K562 (cell line): Measurements from ENCODE around the gene ANO10. TPM values are rescaled to one million over a fixed set of nuclear protein-coding genes. Genes with fewer than 3 reads are reported as not detected.

Source experiments
- ATAC-seq: fragments of 200-7000 bp; cut with Tn5 transposase; 3 replicates; pipeline ENCODE4 v1.9.1; 2020; ENCODE audit warnings: moderate library complexity
- BruUV-seq: library from RNA; stranded (reverse); fragments of 400-500 nt; replicated peaks from 2 replicates; lab custom pipeline; 2021; lab: Mats Ljungman, UMichigan
- CTCF ChIA-PET: fragments of 300-600 bp; formaldehyde crosslinking; extraction: SDS; loops from one replicate; lab custom pipeline; 2021; ENCODE audit warnings: low intra/inter-chr PET ratio; lab: Yijun Ruan, JAX
- POLR2A ChIA-PET: fragments of 300-600, 350-650 bp; sonication (Branson Sonifier 250); formaldehyde crosslinking; extraction: SDS; loops from one replicate; lab custom pipeline; 2021; ENCODE audit warnings: antibody characterized with exemption, inconsistent platforms; lab: Yijun Ruan, JAX
- DNase-seq, 4 experiments: peaks; one replicate each; pipeline versions ENCODE4 v3.0.0 to v3.0.0-alpha.2; 2011 to 2018; ENCODE audit warnings: low spot score in 3 of 4, mixed read lengths in 3 of 4; ENCODE audit errors: extremely low read depth in 1 of 4
- FAIRE-seq: peaks from 2 replicates; lab custom pipeline; 2011; peaks lifted over from hg19 to GRCh38; lab: Jason Lieb, UNC
- H2AFZ ChIP-seq: 2 replicates; pipeline ENCODE4 v1.6.0; 2011; ENCODE audit warnings: low read depth, low read length, control low read depth, inconsistent platforms
- H3K27ac ChIP-seq: fragments of 200-600 bp; 3 replicates; pipeline ENCODE4 v1.8.0; 2011; ENCODE audit warnings: low read depth, mild to moderate bottlenecking, control low read depth, inconsistent platforms, low read length, moderate library complexity, mixed read lengths; ENCODE audit errors: extremely low read depth
- H3K27me3 ChIP-seq, 2 experiments: fragments of 300-600 bp in 1 of 2; 2 replicates in 1 of 2; 3 replicates in 1 of 2; pipeline versions ENCODE4 v1.6.0 to v1.8.0; 2011; ENCODE audit warnings: inconsistent platforms in 2 of 2, low read length in 2 of 2, mild to moderate bottlenecking in 1 of 2, mixed read lengths in 1 of 2, moderate library complexity in 1 of 2; ENCODE audit not compliant: control insufficient read depth in 2 of 2, insufficient read depth in 2 of 2
- H3K36me3 ChIP-seq: fragments of 300-600 bp; 3 replicates; pipeline ENCODE4 v1.8.0; 2011; ENCODE audit warnings: mild to moderate bottlenecking, low read length, inconsistent platforms; ENCODE audit not compliant: control insufficient read depth, insufficient read depth
- H3K4me1 ChIP-seq, 2 experiments: fragments of 200-600 bp in 1 of 2; replicated peaks in 1 of 2; 2 replicates in 1 of 2; 3 replicates in 1 of 2; pipeline versions ENCODE4 v1.5.1 to v1.8.0; 2011; ENCODE audit warnings: inconsistent platforms in 2 of 2, low read length in 2 of 2, mild to moderate bottlenecking in 1 of 2, mixed read lengths in 1 of 2, moderate library complexity in 1 of 2; ENCODE audit not compliant: control insufficient read depth in 2 of 2, insufficient read depth in 2 of 2
- H3K4me2 ChIP-seq: 2 replicates; pipeline ENCODE4 v1.6.1; 2011; ENCODE audit warnings: low read length, control low read depth, inconsistent platforms, mixed read lengths; ENCODE audit not compliant: insufficient read depth
- H3K4me3 ChIP-seq: fragments of 200-600 bp; sonication (generic), shearing (Covaris generic); 2 replicates; pipeline ENCODE4 v1.5.1; 2016; ENCODE audit warnings: control low read depth, inconsistent platforms
- H3K79me2 ChIP-seq: fragments of 200-600 bp; 3 replicates; pipeline ENCODE4 v1.8.0; 2011; ENCODE audit warnings: low read length, inconsistent platforms; ENCODE audit not compliant: control insufficient read depth, insufficient read depth
- H3K9ac ChIP-seq, 2 experiments: 2 replicates each; pipeline versions ENCODE4 v1.6.0 to v1.6.1; 2011; ENCODE audit warnings: low read depth in 2 of 2, low read length in 2 of 2, control low read depth in 1 of 2, inconsistent platforms in 1 of 2, mild to moderate bottlenecking in 1 of 2, mixed read lengths in 1 of 2; ENCODE audit not compliant: insufficient read depth in 1 of 2
- H3K9me1 ChIP-seq: one replicate; pipeline ENCODE4 v1.6.0; 2011; ENCODE audit warnings: inconsistent platforms, mild to moderate bottlenecking, low read length, moderate library complexity; ENCODE audit not compliant: control insufficient read depth, insufficient read depth
- H3K9me3 ChIP-seq: replicated peaks from 2 replicates; pipeline ENCODE4 v1.5.1; 2011; ENCODE audit warnings: low read depth, low read length, inconsistent platforms; ENCODE audit not compliant: control insufficient read depth, insufficient read depth
- H4K20me1 ChIP-seq: replicated peaks from 2 replicates; pipeline ENCODE4 v1.6.1; 2011; ENCODE audit warnings: low read length, inconsistent platforms, mixed read lengths; ENCODE audit not compliant: control insufficient read depth, insufficient read depth
- ADNP ChIP-seq: fragments of 200-800 bp; sonication (Bioruptor generic); IDR thresholded peaks from 2 replicates; pipeline ENCODE4 v1.6.1; 2016; ENCODE audit warnings: missing genetic modification characterization, missing compliant biosample characterization
- EHMT2 ChIP-seq: fragments of 450-650 bp; IDR thresholded peaks from 2 replicates; pipeline ENCODE4 v1.6.1; 2018; ENCODE audit warnings: antibody characterized with exemption
- ETV5 ChIP-seq: sonication (generic); formaldehyde crosslinking; IDR thresholded peaks from 2 replicates; pipeline ENCODE4 v1.4.0; 2020; ENCODE audit warnings: low read depth, mild to moderate bottlenecking, missing genetic modification reagents
- FOS ChIP-seq: IDR thresholded peaks from 3 replicates; pipeline ENCODE4 v1.6.1; 2011; ENCODE audit not compliant: insufficient read length; ENCODE audit errors: extremely low read depth
- RAD21 ChIP-seq, 2 experiments: fragments of 250-450 bp in 1 of 2; fragments of 450-650 bp in 1 of 2; sonication (Bioruptor Pico) in 1 of 2; formaldehyde crosslinking in 1 of 2; IDR thresholded peaks in 1 of 2; conservative IDR thresholded peaks in 1 of 2; 2 replicates each; pipeline versions ENCODE4 v1.4.0 to v1.8.0; 2020 to 2022; ENCODE audit warnings: mild to moderate bottlenecking in 2 of 2, moderate library complexity in 1 of 2
- RHOXF2B ChIP-seq: fragments of 250-450 bp; sonication (Bioruptor Pico); conservative IDR thresholded peaks from 2 replicates; pipeline ENCODE4 v1.5.1; 2021
- SMC3 ChIP-seq: conservative IDR thresholded peaks from 2 replicates; pipeline ENCODE4 v1.6.1; 2011; ENCODE audit warnings: low read depth, low read length, improper control_type of control experiment; ENCODE audit not compliant: insufficient read depth
- TCF7L2 ChIP-seq: fragments of 150-350 bp; IDR thresholded peaks from 2 replicates; pipeline ENCODE4 v1.6.1; 2016; ENCODE audit warnings: low read depth, mild to moderate bottlenecking, low read length, moderate library complexity
- WGBS: fragments of 100-300 bp; shearing (Covaris generic); methylation state at CpG from one replicate; pipeline ENCODE4 v1.1.6; 2016; ENCODE audit warnings: low coverage, mixed read lengths; ENCODE audit not compliant: insufficient coverage; ENCODE audit errors: missing lambda C conversion rate; 5-methylcytosine and 5-hydroxymethylcytosine counted together
- in situ Hi-C: fragments of 300-500 bp; cut with MboI; formaldehyde crosslinking; loops from 4 replicates; pipeline ENCODE4 v1.15.0; 2018; ENCODE audit warnings: inconsistent platforms, mixed read lengths
- intact Hi-C: fragments of 100-400 bp; cut with micrococcal nuclease; formaldehyde crosslinking; loops from 2 replicates; pipeline ENCODE4 v1.14.2; 2022
- polyA plus RNA-seq, 8 experiments: library from polyadenylated mRNA; depleted of rRNA in 4 of 8; stranded (reverse) in 5 of 8; unstranded in 3 of 8; fragments of >200 nt; fragmentation: Nextera tagmentation in 2 of 8; fragmentation: Illumina TruSeq in 1 of 8; extraction: Ambion mirVana in 2 of 8; extraction: Trizol in 1 of 8; gene quantifications; 2 replicates each; pipeline versions ENCODE4 v1.2.1 to v1.2.3, GENCODE V29; 2011 to 2014; ENCODE audit warnings: inconsistent platforms in 1 of 8, missing spikeins in 1 of 8
- total RNA-seq, 7 experiments: library from RNA; depleted of rRNA in 6 of 7; stranded (reverse); fragments of >200 nt in 6 of 7; fragmentation: Illumina TruSeq in 2 of 7; extraction: Trizol in 2 of 7; gene quantifications; 2 replicates each; pipeline versions ENCODE4 v1.2.1 to v1.2.3, GENCODE V29; 2011 to 2021; ENCODE audit warnings: low replicate concordance in 1 of 7
- TF ChIP-seq, protein P1 (sequence below), 2 experiments: fragments of 450-650 bp; formaldehyde crosslinking in 1 of 2; IDR thresholded peaks; 2 replicates each; pipeline versions ENCODE4 v1.4.0 to v1.6.1; 2014 to 2020; ENCODE audit warnings: mild to moderate bottlenecking in 2 of 2, borderline replicate concordance in 1 of 2, low read depth in 1 of 2
- TF ChIP-seq, protein P2 (sequence below), 3 experiments: IDR thresholded peaks in 2 of 3; conservative IDR thresholded peaks in 1 of 3; 2 replicates each; pipeline ENCODE4 v1.5.1; 2011 to 2012; ENCODE audit warnings: low read length in 3 of 3, mild to moderate bottlenecking in 3 of 3, control low read depth in 2 of 3, improper control_type of control experiment in 1 of 3, inconsistent platforms in 1 of 3, low read depth in 1 of 3, mixed read lengths in 1 of 3, moderate library complexity in 1 of 3; ENCODE audit not compliant: insufficient read depth in 2 of 3

ANO10 gene
- total and polyA plus RNA-seq, 9 of the 15 experiments (the other 6 are each of a cell fraction or from before 2014, with no cell fraction given), result 6.4 to 46.0 (median 32.3) TPM

DNA sequence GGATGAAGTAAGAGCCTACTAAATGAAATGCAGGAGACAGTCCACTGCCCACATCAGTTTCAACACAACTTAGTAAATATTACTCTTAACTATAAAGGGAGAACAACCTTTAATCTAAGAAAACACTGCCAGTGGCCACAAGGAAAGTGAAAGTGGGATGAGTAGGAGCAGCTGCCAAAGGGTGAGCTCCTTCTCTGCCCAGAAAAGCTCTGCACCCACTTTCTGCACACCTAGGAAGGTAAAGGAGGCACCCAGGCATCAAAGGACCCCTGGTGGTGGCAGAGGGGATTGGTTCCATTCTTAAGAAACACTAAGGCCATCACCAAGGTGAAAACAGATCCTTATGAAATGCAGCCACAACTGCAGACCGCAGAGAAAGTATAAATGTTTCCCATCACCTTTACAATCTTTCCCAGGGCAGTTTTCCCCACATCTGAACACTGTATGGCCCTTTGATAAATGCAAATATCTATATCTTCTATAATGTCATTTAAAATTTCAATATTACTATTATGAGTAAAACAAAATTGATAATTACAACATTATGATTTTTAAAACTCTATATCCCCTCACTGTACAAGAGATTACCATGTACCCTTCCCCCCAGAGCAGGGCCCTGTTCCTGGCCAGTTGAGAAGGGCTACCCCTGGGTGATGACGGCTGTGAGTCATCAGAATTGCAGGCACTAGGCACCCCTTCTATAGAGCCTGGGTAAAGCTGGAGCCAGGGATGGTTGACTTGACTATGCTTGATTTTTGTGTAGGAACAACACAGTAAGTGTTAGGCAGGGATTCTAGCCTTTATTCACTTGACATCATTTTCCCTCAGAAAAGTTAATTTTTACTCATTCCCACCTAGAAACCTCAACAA lies 243.5 kb downstream of the ANO10 start:
- Histone ChIP-seq H3K79me2 (no peaks in the 10 kb centered on the region), H3K4me1 (no peaks in the 10 kb centered on the region), H3K27ac (no peak overlapping the region), H3K27me3 (no peaks in the 10 kb centered on the region), H3K4me3 (no peak overlapping the region), H3K4me2 (no peak overlapping the region), H3K36me3 (no peaks in the 10 kb centered on the region), H3K9me1 (no peaks in the 10 kb centered on the region), H3K9ac (no peak overlapping the region), H3K9me3 (no peaks in the 10 kb centered on the region), H4K20me1 (peaks cover 8% of the 10 kb centered on the region; the same call in 1 of the 2 replicates), H2AFZ (no peak overlapping the region)
- CTCF ChIA-PET, result interaction anchor here (1.1 kb wide), 1 partner anchor 216 kb away, joined by 4 read pairs; no protein-coding TSS in a partner anchor
- peak; percentile 71 for FAIRE-seq
- WGBS, result 21% methylated on average over 2 of the region's 2 CpGs
- intact Hi-C loops (loop anchor here (2.0 to 5.0 kb wide), 2 partner anchors 156 to 416 kb away; no protein-coding TSS in a partner anchor), in situ Hi-C loops (no loop called here)
- peak; percentile 97 for ATAC-seq
- DNase-seq, result peak; percentile 64 to 73 (median 70)
- no TSS peak for BruUV-seq
- POLR2A ChIA-PET, result interaction anchor here (0.6 to 1.0 kb wide), 2 partner anchors 9 to 15 kb away, joined by 3 read pairs; no protein-coding TSS in a partner anchor
- no peak for TF ChIP-seq RHOXF2B (CRISPR knock-in tag)
- no peak for TF ChIP-seq FOS
- peak; percentile 39 to 75 for TF ChIP-seq RAD21 (CRISPR knock-in tag; conservative IDR thresholded peaks at IDR 0.05 in 1 of 2, IDR thresholded peaks at IDR 0.05 in 1 of 2)
- TF ChIP-seq ADNP (tag), result no peak
- TF ChIP-seq TCF7L2, result no peak
- no peak for TF ChIP-seq EHMT2
- TF ChIP-seq, protein P1, sequence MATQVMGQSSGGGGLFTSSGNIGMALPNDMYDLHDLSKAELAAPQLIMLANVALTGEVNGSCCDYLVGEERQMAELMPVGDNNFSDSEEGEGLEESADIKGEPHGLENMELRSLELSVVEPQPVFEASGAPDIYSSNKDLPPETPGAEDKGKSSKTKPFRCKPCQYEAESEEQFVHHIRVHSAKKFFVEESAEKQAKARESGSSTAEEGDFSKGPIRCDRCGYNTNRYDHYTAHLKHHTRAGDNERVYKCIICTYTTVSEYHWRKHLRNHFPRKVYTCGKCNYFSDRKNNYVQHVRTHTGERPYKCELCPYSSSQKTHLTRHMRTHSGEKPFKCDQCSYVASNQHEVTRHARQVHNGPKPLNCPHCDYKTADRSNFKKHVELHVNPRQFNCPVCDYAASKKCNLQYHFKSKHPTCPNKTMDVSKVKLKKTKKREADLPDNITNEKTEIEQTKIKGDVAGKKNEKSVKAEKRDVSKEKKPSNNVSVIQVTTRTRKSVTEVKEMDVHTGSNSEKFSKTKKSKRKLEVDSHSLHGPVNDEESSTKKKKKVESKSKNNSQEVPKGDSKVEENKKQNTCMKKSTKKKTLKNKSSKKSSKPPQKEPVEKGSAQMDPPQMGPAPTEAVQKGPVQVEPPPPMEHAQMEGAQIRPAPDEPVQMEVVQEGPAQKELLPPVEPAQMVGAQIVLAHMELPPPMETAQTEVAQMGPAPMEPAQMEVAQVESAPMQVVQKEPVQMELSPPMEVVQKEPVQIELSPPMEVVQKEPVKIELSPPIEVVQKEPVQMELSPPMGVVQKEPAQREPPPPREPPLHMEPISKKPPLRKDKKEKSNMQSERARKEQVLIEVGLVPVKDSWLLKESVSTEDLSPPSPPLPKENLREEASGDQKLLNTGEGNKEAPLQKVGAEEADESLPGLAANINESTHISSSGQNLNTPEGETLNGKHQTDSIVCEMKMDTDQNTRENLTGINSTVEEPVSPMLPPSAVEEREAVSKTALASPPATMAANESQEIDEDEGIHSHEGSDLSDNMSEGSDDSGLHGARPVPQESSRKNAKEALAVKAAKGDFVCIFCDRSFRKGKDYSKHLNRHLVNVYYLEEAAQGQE (IDR thresholded peaks at IDR 0.05; ENCODE audit: borderline replicate concordance), result peak; percentile 30; the same call in 1 of the 2 replicates
- TF ChIP-seq, protein P1 (CRISPR knock-in tag; IDR thresholded peaks at IDR 0.05; ENCODE audit: low read depth), result no peak
- TF ChIP-seq, protein P2, sequence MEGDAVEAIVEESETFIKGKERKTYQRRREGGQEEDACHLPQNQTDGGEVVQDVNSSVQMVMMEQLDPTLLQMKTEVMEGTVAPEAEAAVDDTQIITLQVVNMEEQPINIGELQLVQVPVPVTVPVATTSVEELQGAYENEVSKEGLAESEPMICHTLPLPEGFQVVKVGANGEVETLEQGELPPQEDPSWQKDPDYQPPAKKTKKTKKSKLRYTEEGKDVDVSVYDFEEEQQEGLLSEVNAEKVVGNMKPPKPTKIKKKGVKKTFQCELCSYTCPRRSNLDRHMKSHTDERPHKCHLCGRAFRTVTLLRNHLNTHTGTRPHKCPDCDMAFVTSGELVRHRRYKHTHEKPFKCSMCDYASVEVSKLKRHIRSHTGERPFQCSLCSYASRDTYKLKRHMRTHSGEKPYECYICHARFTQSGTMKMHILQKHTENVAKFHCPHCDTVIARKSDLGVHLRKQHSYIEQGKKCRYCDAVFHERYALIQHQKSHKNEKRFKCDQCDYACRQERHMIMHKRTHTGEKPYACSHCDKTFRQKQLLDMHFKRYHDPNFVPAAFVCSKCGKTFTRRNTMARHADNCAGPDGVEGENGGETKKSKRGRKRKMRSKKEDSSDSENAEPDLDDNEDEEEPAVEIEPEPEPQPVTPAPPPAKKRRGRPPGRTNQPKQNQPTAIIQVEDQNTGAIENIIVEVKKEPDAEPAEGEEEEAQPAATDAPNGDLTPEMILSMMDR (IDR thresholded peaks at IDR 0.05 in 2 of 3, conservative IDR thresholded peaks at IDR 0.05 in 1 of 3; ENCODE audit: insufficient read depth in 2 of 3, low read depth in 1 of 3, low read length in 3 of 3), result peak; percentile 76 to 82 (median 77)
- 0 out of 2 replicates have a peak, but pooled peaks have one; percentile 24 for TF ChIP-seq ETV5 (CRISPR knock-in tag)
- peak; percentile 74 for TF ChIP-seq SMC3
